HT-29 (cell line): ENCODE data around the gene GUCY1A1. TPM values are rescaled to one million over a fixed set of nuclear protein-coding genes. Genes with fewer than 3 reads are reported as not detected.

Experiments used
- DNase-seq: peaks from one replicate; pipeline ENCODE4 v3.0.0-alpha.2; 2015; ENCODE audit warnings: low spot score
- total RNA-seq: library from RNA; depleted of rRNA; stranded (reverse); fragments of >200 nt; shearing (Covaris generic); gene quantifications from 2 replicates; pipeline ENCODE4 v1.2.3, GENCODE V29; 2014

The GUCY1A1 gene
- total RNA-seq, 1 experiment from 2014 or later: 0.61 TPM

DNA sequence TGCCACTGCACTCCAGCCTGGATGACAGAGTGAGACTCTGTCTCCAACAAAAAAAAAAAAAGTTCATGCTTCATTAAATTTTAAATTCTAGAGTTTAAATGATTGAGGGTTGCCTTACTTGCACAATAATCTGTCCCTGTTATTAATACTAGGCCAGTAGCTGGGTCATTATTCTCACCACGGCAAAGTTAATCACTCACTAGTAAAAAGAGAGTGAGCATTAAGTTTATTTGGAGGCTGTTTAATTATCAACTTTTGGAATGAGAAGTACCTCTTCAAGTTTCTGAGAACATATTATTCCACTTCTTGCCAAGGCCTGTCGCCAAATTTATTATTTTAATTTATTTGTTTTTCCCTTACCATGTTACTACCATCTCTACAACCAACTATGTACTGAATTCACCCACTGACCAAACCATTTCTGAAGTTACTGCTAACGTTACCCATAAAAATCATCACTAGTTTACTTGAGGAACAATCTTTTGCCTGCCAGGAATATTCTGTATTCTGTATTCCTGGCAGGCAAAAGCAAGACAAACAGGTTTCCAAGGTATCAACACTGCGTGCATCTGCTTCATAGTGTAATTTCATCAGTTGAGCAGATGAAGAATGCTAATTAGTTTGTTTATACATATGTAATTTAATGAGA is 26.5 kb downstream of the GUCY1A1 start:
- peak; percentile 20 for DNase-seq

DNA sequence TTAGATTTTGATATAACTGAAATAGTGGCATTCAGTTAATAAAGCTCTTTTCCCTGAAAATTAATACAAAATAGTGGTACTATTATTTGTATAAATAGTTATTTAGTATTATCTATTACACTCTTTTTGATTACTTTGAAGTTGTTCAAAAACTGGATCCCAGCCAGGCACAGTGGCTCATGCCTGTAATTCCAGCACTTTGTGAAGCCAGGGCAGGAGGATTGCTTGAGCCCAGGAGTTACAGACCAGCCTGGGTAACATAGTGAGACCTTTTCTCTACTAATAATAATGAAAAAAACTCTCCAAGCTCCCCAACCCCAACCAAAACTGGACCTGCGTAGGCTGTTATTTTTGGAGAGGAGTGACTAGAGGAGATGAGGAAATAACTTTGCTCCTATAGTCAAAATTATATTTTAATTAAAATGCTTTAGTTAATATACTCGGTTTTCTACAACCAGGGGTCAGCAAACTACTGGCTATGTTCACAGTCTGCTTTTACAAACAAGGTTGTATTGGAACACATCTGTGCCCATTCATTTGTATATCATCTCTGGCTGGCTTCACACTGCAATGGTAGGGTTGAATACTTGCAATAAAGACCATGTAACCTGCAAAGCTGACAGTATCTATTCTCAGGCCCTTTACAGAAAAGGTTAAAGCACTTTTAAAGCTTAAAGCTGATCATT is 27.6 kb downstream of the GUCY1A1 start:
- DNase-seq: peak; percentile 5

DNA sequence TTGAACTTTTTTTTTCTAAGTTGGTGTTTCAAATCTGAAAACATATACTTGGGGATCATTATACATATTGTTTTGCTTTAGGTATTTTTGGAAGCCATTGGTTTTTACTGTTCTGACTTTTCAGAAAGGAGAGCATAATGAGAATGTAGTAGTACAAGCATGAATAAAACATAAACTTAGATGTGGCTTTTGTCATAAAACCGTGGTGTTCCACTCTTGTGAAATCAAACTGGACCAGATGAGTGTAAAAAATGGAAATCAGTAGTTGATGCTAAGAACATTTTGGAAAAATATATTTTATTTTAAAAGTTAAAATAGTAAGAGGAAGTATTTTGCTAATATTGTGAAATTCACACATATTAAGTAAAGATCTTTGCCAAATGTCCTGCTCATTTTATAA is 29.6 kb downstream of the GUCY1A1 start:
- no peak for DNase-seq

DNA sequence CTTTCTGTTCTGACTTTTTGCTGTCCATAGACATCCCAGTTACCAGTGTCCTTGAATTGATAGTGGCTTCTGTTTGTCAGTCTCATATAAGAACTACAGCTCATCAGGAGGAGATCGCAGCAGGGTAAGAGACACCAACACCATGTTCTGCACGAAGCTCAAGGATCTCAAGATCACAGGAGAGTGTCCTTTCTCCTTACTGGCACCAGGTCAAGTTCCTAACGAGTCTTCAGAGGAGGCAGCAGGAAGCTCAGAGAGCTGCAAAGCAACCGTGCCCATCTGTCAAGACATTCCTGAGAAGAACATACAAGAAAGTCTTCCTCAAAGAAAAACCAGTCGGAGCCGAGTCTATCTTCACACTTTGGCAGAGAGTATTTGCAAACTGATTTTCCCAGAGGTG is 30.1 kb downstream of the GUCY1A1 start:
- peak; percentile 38 for DNase-seq

DNA sequence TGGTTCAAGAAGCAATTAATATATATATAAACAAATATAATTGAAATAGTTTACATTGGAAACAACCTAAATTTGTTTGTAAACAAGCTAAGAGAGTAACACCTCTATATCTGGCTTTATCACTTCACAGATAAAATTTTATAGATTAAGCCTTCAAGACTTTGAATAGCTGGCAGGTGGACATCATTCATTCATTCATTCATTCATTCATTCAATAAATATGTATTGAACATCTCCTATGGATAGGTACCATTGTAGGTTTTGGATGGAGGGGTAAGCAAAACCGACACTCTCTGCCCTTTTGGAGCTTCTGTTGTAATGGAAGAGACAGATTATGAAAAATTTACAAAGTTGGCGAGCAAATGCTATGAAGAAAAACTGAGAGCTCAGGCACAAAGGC is 35.2 kb downstream of the GUCY1A1 start:
- no peak for DNase-seq

DNA sequence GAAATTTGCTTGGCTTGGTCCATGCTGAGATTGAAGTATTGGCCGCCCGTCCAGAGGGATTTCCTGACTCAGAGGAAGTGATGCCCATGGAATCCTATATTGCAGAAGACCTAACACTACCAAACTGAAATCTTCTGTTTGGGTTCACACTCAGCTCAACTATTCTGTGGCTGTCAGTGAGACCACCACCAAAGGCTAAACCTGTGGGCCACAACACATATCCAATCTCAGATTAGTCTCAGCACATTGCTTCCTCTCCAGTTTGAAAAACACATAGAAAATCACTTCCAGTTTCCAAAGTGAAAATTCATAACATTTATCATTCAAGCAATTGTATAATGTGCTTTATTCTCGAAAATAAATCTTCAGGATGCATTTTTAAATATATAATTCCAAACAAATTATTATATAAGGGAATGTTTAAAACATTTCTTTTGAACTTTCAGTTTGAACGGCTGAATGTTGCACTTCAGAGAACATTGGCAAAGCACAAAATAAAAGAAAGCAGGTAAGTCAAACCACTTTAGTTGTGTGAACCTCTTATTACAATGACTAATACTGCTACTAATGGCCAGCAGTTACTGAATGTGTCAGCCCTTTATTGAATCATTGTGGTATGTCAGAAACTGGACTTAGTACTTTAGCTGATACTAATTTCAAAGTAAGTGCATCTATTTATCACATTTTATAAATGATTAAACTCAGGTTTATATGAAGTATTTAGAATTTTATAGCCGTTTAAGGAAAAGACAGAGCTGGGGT is 37.0 kb downstream of the GUCY1A1 start:
- DNase-seq: peak; percentile 56

DNA sequence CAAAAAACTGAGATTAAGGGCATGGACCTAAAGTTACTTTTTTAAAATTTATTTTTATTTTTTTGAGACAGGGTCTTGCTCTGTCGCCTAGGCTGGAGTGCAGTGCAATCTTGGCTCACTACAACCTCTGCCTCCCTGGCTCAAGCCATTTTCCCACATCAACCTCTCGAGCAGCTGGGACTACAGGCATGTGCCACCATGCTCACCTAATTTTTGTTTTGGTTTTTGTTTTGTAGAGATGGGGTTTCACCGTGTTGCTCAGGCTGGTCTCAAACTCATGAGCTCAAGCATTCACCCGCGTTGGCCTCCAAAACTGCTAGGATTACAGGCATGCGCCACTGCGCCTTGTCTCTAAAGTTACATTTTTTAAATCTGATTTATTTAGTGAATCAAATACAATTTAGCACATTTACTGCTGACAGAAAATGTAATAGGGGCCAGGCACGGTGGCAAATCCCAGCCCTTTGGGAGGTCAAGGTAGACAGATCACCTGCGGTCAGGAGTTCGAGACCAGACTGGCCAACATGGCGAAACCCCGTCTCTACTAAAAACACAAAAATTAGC is 38.3 kb downstream of the GUCY1A1 start:
- no peak for DNase-seq

DNA sequence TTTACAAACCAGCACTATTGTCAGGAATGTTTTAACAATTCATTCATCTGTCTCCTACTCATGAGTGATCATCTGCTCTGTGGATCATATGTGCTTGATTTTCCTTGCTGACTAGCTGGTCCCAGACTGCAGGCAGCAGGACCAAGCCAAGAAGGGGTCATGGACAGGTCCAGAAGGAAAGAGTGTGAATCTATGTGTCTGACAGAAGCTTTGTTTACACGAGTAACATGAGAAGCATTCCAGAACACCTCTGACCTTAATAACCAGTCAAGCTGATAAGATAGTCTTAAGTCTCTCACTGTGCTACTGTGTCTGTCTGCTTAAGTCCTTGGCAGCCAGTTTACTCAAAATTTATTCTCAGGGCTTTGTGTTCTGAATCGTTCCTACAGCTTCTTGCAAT is 39.0 kb downstream of the GUCY1A1 start:
- peak; percentile 66 for DNase-seq

DNA sequence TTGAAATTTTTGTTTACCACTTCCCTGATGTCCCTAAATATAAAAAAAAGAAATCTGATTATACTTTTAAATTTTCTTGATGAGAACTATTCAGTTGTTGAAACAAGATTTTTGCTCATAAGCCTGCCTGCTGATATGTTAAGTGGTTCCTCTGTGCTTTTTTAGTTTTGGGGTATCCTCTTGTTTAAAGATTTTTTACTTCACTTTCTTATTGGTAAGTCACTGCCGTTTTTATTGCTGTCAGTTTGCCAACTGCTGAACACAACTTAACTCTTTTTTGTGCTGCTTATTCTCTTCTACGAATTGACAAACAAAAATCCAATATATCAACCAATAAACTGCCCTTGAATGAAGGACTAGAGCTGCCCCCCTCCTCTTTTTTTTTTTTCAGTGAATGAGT is 39.5 kb downstream of the GUCY1A1 start:
- no peak for DNase-seq

DNA sequence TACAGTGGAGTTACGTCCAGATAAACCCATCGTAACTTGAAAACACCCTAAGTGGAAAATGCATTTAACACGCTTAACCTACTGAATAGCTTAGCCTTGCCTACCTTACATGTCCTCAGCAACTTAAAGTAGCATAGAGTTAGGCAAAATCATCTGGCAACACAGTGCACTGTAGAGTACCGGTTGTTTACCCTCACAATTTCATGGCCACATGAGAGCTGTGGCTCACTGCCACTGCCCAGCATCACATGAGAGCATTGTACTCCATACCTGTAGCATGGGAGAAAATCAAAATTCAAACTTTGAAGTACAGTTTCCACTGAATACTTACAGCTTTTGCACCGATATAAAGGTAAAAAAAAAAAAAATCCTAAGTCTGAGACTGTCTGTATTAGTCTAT is 40.6 kb downstream of the GUCY1A1 start:
- DNase-seq: no peak

DNA sequence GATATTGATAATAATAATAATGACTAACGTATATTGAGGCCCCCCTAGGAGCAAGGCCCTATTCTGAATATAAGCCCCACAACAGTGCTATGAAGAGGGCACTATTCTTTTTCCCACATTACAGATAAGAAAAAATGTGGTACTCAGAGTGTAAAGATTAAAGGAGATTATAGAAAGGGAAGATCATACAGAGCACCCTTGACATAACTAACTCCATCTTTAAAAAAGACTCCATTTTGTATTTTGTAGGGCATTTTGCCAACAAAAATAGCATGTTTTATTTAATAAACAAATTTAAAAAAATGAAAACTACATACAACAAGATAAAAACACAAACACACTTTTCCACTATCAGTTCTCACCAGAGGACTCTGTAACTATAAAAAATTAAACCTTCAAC is 42.1 kb downstream of the GUCY1A1 start:
- no peak for DNase-seq

DNA sequence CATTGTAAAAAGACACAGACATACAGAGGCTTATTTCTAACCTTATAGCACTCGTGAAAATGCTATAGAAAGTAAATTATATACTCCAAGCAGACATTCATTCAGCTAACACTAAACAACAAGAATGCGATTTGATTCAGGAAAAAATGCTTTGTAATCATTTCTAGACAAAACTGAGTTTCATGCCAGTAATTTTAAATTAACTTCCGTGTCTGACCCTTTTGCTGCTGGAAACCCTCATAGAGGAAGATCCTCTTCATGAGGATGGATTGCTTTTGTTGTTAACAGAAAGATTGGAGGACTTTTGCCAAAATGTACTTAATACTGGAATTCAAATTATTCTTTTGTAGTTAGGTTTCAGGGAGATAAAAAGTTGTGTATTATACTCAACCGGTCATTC is 43.3 kb downstream of the GUCY1A1 start:
- DNase-seq: no peak

DNA sequence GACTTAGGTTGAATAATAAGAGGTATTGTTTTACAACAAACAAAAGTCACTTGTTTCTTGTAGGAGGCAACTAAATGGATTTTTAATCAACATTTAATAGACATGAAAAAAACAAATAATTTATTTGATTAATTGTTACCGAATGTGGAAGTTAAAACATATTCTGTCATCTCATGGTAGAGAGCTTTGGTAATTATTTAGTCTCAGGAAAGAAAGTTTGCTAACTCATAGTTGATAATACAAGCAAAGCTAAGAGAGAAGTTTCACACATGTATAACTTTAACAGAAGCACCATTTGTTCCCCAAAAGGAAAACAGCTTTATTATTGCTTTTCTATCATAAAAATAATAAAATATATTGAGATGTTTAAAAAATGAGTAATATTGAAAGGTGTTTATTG is 44.9 kb downstream of the GUCY1A1 start:
- DNase-seq: no peak

DNA sequence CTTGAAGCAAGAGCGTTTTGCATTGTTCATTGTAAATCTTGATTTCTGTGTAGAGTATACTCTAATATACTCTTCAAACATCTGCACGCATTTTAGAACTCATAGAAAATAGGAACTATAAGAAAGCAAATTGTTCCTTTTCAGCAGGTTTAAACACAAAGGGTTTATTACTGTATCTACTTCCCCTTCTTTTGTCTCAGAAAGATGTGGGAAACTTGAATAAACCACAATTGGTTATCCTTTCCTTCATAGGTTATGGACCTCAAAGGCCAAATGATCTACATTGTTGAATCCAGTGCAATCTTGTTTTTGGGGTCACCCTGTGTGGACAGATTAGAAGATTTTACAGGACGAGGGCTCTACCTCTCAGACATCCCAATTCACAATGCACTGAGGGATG is 46.2 kb downstream of the GUCY1A1 start:
- no peak for DNase-seq

DNA sequence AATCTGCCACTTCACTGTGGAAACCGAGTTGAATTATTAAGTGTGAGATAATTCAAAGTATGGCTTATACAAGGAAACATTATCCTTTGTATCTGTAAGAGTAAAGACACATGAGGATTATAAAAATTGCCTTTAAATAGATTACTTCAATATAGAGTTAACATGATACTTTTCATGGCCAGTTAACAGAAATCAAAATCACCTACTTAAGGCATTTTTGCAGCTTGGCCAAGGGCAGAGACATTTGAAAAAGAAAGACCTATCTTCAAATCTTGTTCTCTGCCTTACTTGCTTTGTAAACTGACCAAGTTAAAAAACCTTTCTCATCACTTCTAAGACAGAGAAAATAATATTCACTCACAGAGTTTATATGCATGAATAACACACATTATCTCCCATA is 47.3 kb downstream of the GUCY1A1 start:
- no peak for DNase-seq

DNA sequence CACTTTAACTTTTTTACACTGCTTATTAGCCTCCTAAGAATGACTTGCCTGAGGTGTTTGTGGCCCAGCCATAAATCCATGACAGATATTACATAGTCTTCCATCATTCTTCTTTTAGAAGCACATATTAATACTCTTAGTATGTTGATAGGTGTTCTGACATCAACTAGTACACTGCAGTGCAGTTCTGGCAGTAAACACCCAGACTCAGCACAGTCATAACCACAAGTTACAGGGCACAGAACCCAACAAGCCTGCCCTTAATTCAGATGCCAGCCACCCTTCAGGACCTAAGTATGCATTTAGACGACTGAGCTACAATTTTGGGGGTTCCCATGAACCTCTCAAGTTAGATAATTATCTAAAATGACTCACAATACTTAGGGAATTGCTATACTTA is 55.7 kb downstream of the GUCY1A1 start:
- no peak for DNase-seq

DNA sequence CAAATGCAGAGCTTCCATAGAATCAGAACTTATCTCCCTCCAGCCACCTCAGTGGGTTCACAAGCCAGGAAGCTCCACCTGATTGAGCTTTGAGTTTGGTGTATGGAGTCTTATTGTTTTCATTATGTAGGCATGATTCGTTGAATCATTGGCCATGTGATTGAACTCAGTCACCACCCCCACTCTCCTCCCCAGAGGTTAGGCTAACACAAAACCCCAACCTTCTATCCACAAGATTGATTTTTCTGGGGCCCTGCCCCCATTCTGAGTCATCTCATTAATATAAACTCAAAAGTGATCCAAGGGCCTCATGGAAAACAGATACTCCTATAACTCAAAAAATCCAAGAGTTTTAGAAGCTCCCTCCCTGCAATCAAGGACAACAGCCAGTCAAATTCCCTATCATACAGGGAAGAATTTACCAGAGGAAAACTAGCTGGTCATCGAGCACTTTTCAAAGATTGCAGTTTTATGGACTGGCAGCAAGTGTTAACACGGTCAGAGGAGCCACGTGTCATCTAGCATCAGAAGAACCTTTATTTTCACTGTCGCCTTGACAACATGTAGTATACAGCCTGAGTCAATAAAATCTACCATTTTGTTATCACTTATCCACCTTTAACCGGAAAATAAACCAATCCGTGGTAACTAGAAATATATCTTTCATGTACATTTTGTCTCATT is 56.3 kb downstream of the GUCY1A1 start:
- peak; percentile 86 for DNase-seq

DNA sequence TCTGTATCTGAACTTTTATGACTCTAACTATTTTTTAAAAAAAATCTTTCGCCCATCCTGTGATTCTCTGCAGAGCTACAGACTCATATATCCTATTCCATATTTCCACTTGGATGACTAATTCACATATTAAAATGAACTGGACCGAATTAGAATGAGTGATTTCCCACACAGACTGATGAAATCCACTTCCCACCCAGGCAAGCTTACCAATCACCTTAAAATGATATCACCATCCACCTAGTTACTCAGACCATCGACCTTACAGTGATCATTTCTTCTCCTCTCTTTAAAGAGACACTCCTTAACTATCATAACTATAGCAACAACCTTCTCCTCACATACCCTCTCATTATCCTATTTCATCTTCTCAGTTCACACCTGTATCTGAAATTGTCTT is 58.1 kb downstream of the GUCY1A1 start:
- DNase-seq: no peak

DNA sequence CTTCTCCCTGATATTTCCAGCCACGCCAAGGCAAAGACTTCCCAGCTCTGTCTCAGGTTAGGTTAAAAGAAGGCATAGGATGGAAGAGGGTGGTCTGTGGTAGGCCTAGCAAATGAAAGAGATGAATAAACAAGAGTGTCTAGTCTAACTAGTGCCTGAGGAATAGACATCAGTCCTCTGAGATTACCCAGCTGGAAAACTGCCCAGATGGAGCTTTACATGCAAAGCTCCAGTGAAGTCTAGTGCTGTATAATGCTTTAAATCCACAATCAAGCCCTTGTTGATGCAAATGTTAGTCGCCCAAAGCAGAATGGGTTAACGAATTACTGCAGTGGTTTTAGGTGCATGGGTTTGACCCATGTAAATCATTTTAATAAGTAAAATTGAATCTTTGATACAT is 67.4 kb downstream of the GUCY1A1 start:
- no peak for DNase-seq

DNA sequence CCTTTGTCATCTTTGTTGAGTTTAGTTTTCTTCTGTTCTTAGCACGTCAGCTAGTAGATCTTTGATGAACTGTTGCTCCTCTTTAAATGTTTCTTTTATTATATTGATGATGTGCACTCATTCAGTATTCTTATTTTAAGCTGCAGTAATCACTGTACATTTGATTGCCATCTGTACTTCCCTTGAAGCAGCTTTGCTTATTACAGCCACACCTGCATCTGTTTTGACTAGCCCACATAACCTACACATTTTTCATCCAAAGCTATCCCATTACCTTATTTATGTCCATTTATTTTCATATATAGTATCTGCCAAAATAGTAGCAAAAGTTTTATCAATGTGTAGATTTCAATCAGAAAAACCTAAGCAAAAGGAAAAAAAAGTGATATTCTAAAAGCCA is 68.3 kb downstream of the GUCY1A1 start:
- DNase-seq: no peak

DNA sequence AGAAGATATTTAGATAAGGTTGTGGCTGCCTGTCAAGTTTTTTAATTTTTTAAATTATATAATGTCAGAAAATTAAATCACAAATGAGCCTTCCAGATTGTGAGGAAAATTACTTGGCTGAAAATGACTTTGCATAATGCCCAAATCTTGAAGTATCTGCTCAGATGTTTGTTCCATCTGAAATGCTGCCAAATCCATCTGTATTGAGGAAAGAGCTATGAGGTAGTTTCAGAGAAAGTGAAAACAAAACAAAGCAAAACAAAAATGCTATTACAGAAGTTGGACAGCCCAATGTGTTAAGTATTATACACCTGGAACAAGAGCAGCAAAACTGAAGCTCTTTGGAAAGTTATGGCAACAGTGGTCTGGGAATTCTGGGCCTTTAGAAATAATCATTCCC is 68.8 kb downstream of the GUCY1A1 start:
- no peak for DNase-seq

DNA sequence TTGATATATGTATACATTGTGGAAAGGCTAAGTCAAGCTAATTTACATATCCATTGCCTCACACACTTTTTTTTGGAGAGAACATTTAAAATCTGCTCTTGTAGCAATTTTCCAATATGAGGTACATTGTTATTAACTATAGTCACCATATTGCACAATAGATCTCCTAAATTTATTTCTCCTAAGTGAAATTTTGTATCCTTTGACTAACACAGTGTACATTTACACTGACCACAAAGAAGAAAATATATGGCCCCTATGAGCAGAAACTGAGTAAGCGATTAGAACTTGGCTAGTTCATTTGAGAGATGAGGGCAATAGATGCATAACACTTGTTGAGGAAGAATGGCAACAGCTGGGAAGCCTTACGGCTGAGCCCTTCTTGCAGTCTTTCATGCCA is 71.9 kb downstream of the GUCY1A1 start:
- no peak for DNase-seq
